K562 (cell line): Measurements from ENCODE around the gene ACER1. TPM values are rescaled to one million over a fixed set of nuclear protein-coding genes. Genes with fewer than 3 reads are reported as not detected.

Source experiments
- ATAC-seq: fragments of 200-7000 bp; cut with Tn5 transposase; 3 replicates; pipeline ENCODE4 v1.9.1; 2020; ENCODE audit warnings: moderate library complexity
- BruUV-seq: library from RNA; stranded (reverse); fragments of 400-500 nt; replicated peaks from 2 replicates; lab custom pipeline; 2021; lab: Mats Ljungman, UMichigan
- CTCF ChIA-PET: fragments of 300-600 bp; formaldehyde crosslinking; extraction: SDS; loops from one replicate; lab custom pipeline; 2021; ENCODE audit warnings: low intra/inter-chr PET ratio; lab: Yijun Ruan, JAX
- POLR2A ChIA-PET: fragments of 300-600, 350-650 bp; sonication (Branson Sonifier 250); formaldehyde crosslinking; extraction: SDS; loops from one replicate; lab custom pipeline; 2021; ENCODE audit warnings: antibody characterized with exemption, inconsistent platforms; lab: Yijun Ruan, JAX
- DNase-seq, 4 experiments: peaks; one replicate each; pipeline versions ENCODE4 v3.0.0 to v3.0.0-alpha.2; 2011 to 2018; ENCODE audit warnings: low spot score in 3 of 4, mixed read lengths in 3 of 4; ENCODE audit errors: extremely low read depth in 1 of 4
- FAIRE-seq: peaks from 2 replicates; lab custom pipeline; 2011; peaks lifted over from hg19 to GRCh38; lab: Jason Lieb, UNC
- H2AFZ ChIP-seq: 2 replicates; pipeline ENCODE4 v1.6.0; 2011; ENCODE audit warnings: low read depth, low read length, control low read depth, inconsistent platforms
- H3K27ac ChIP-seq: fragments of 200-600 bp; 3 replicates; pipeline ENCODE4 v1.8.0; 2011; ENCODE audit warnings: low read depth, mild to moderate bottlenecking, control low read depth, inconsistent platforms, low read length, moderate library complexity, mixed read lengths; ENCODE audit errors: extremely low read depth
- H3K27me3 ChIP-seq, 2 experiments: fragments of 300-600 bp in 1 of 2; 2 replicates in 1 of 2; 3 replicates in 1 of 2; pipeline versions ENCODE4 v1.6.0 to v1.8.0; 2011; ENCODE audit warnings: inconsistent platforms in 2 of 2, low read length in 2 of 2, mild to moderate bottlenecking in 1 of 2, mixed read lengths in 1 of 2, moderate library complexity in 1 of 2; ENCODE audit not compliant: control insufficient read depth in 2 of 2, insufficient read depth in 2 of 2
- H3K36me3 ChIP-seq: fragments of 300-600 bp; 3 replicates; pipeline ENCODE4 v1.8.0; 2011; ENCODE audit warnings: mild to moderate bottlenecking, low read length, inconsistent platforms; ENCODE audit not compliant: control insufficient read depth, insufficient read depth
- H3K4me1 ChIP-seq, 2 experiments: fragments of 200-600 bp in 1 of 2; replicated peaks in 1 of 2; 2 replicates in 1 of 2; 3 replicates in 1 of 2; pipeline versions ENCODE4 v1.5.1 to v1.8.0; 2011; ENCODE audit warnings: inconsistent platforms in 2 of 2, low read length in 2 of 2, mild to moderate bottlenecking in 1 of 2, mixed read lengths in 1 of 2, moderate library complexity in 1 of 2; ENCODE audit not compliant: control insufficient read depth in 2 of 2, insufficient read depth in 2 of 2
- H3K4me2 ChIP-seq: 2 replicates; pipeline ENCODE4 v1.6.1; 2011; ENCODE audit warnings: low read length, control low read depth, inconsistent platforms, mixed read lengths; ENCODE audit not compliant: insufficient read depth
- H3K4me3 ChIP-seq: fragments of 200-600 bp; sonication (generic), shearing (Covaris generic); 2 replicates; pipeline ENCODE4 v1.5.1; 2016; ENCODE audit warnings: control low read depth, inconsistent platforms
- H3K79me2 ChIP-seq: fragments of 200-600 bp; 3 replicates; pipeline ENCODE4 v1.8.0; 2011; ENCODE audit warnings: low read length, inconsistent platforms; ENCODE audit not compliant: control insufficient read depth, insufficient read depth
- H3K9ac ChIP-seq, 2 experiments: 2 replicates each; pipeline versions ENCODE4 v1.6.0 to v1.6.1; 2011; ENCODE audit warnings: low read depth in 2 of 2, low read length in 2 of 2, control low read depth in 1 of 2, inconsistent platforms in 1 of 2, mild to moderate bottlenecking in 1 of 2, mixed read lengths in 1 of 2; ENCODE audit not compliant: insufficient read depth in 1 of 2
- H3K9me1 ChIP-seq: one replicate; pipeline ENCODE4 v1.6.0; 2011; ENCODE audit warnings: inconsistent platforms, mild to moderate bottlenecking, low read length, moderate library complexity; ENCODE audit not compliant: control insufficient read depth, insufficient read depth
- H3K9me3 ChIP-seq: replicated peaks from 2 replicates; pipeline ENCODE4 v1.5.1; 2011; ENCODE audit warnings: low read depth, low read length, inconsistent platforms; ENCODE audit not compliant: control insufficient read depth, insufficient read depth
- H4K20me1 ChIP-seq: replicated peaks from 2 replicates; pipeline ENCODE4 v1.6.1; 2011; ENCODE audit warnings: low read length, inconsistent platforms, mixed read lengths; ENCODE audit not compliant: control insufficient read depth, insufficient read depth
- FOXJ3 ChIP-seq: sonication (generic); formaldehyde crosslinking; IDR thresholded peaks from 2 replicates; pipeline ENCODE4 v1.4.0; 2020; ENCODE audit warnings: mild to moderate bottlenecking, missing genetic modification reagents
- TAF1 ChIP-seq: IDR thresholded peaks from 2 replicates; pipeline ENCODE4 v1.6.1; 2011; ENCODE audit warnings: mild to moderate bottlenecking, low read length, moderate library complexity; ENCODE audit not compliant: insufficient read depth, control insufficient read depth, severe bottlenecking; ENCODE audit errors: extremely low read depth
- TARDBP ChIP-seq: fragments of 450-650 bp; IDR thresholded peaks from 2 replicates; pipeline ENCODE4 v1.6.1; 2016
- ZNF586 ChIP-seq: fragments of 450-650 bp; formaldehyde crosslinking; conservative IDR thresholded peaks from 2 replicates; pipeline ENCODE4 v1.4.0; 2020; ENCODE audit warnings: mild to moderate bottlenecking, moderate library complexity
- ZZZ3 ChIP-seq: fragments of 450-650 bp; IDR thresholded peaks from 2 replicates; pipeline ENCODE4 v1.6.1; 2016; ENCODE audit warnings: antibody characterized with exemption, mild to moderate bottlenecking, moderate library complexity
- WGBS: fragments of 100-300 bp; shearing (Covaris generic); methylation state at CpG from one replicate; pipeline ENCODE4 v1.1.6; 2016; ENCODE audit warnings: low coverage, mixed read lengths; ENCODE audit not compliant: insufficient coverage; ENCODE audit errors: missing lambda C conversion rate; 5-methylcytosine and 5-hydroxymethylcytosine counted together
- in situ Hi-C: fragments of 300-500 bp; cut with MboI; formaldehyde crosslinking; loops from 4 replicates; pipeline ENCODE4 v1.15.0; 2018; ENCODE audit warnings: inconsistent platforms, mixed read lengths
- intact Hi-C: fragments of 100-400 bp; cut with micrococcal nuclease; formaldehyde crosslinking; loops from 2 replicates; pipeline ENCODE4 v1.14.2; 2022
- polyA plus RNA-seq, 8 experiments: library from polyadenylated mRNA; depleted of rRNA in 4 of 8; stranded (reverse) in 5 of 8; unstranded in 3 of 8; fragments of >200 nt; fragmentation: Nextera tagmentation in 2 of 8; fragmentation: Illumina TruSeq in 1 of 8; extraction: Ambion mirVana in 2 of 8; extraction: Trizol in 1 of 8; gene quantifications; 2 replicates each; pipeline versions ENCODE4 v1.2.1 to v1.2.3, GENCODE V29; 2011 to 2014; ENCODE audit warnings: inconsistent platforms in 1 of 8, missing spikeins in 1 of 8
- total RNA-seq, 7 experiments: library from RNA; depleted of rRNA in 6 of 7; stranded (reverse); fragments of >200 nt in 6 of 7; fragmentation: Illumina TruSeq in 2 of 7; extraction: Trizol in 2 of 7; gene quantifications; 2 replicates each; pipeline versions ENCODE4 v1.2.1 to v1.2.3, GENCODE V29; 2011 to 2021; ENCODE audit warnings: low replicate concordance in 1 of 7
- TF ChIP-seq, protein P1 (sequence below): fragments of 200-800 bp; sonication (Bioruptor generic); IDR thresholded peaks from 2 replicates; pipeline ENCODE4 v1.6.1; 2016; ENCODE audit warnings: missing genetic modification characterization, missing compliant biosample characterization
- TF ChIP-seq, protein P2 (sequence below): sonication (generic); formaldehyde crosslinking; IDR thresholded peaks from 2 replicates; pipeline ENCODE4 v1.8.0; 2022; ENCODE audit warnings: missing genetic modification reagents, mild to moderate bottlenecking, borderline replicate concordance
- TF ChIP-seq, protein P3 (sequence below): fragments of 450-650 bp; formaldehyde crosslinking; IDR thresholded peaks from 2 replicates; pipeline ENCODE4 v1.4.0; 2020; ENCODE audit warnings: mild to moderate bottlenecking, moderate library complexity

Gene ACER1
- total and polyA plus RNA-seq, 9 of the 15 experiments (the other 6 are each of a cell fraction or from before 2014, with no cell fraction given), result not detected

DNA sequence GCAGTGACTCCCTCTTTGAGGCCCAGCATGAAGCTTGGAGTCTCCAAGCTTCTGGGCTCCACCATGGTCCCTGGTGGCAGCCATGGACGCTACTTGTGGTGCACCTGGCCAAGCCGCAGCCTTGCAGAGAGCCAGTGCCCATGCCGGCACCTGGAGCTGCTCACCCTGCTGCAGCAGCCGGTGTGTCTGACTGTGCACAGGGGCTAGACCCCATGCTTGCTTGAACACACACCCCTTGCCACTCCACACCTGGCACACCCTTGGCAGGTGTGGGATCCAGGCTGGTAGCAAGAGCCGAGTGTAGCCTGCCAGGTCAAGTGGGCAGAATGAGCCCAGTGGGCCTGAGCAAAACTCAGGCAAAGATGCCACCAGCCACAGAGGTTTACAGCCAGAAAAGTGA, 35.0 kb downstream of the ACER1 start:
- in situ Hi-C loops, result no loop called here
- H3K9ac ChIP-seq, result no peak overlapping the region
- intact Hi-C loops, result loop anchor here (2.0 to 5.0 kb wide), 4 partner anchors 81 to 250 kb away; no protein-coding TSS in a partner anchor
- POLR2A ChIA-PET, result interaction anchor here (1.0 kb wide), 1 partner anchor 75 kb away, joined by 3 read pairs; no protein-coding TSS in a partner anchor
- no peaks in the 10 kb centered on the region for H3K36me3 ChIP-seq
- TF ChIP-seq ZNF586 (no peak), TAF1 (no peak), FOXJ3 (no peak), ZZZ3 (no peak), TARDBP (no peak)
- TF ChIP-seq, protein P1, sequence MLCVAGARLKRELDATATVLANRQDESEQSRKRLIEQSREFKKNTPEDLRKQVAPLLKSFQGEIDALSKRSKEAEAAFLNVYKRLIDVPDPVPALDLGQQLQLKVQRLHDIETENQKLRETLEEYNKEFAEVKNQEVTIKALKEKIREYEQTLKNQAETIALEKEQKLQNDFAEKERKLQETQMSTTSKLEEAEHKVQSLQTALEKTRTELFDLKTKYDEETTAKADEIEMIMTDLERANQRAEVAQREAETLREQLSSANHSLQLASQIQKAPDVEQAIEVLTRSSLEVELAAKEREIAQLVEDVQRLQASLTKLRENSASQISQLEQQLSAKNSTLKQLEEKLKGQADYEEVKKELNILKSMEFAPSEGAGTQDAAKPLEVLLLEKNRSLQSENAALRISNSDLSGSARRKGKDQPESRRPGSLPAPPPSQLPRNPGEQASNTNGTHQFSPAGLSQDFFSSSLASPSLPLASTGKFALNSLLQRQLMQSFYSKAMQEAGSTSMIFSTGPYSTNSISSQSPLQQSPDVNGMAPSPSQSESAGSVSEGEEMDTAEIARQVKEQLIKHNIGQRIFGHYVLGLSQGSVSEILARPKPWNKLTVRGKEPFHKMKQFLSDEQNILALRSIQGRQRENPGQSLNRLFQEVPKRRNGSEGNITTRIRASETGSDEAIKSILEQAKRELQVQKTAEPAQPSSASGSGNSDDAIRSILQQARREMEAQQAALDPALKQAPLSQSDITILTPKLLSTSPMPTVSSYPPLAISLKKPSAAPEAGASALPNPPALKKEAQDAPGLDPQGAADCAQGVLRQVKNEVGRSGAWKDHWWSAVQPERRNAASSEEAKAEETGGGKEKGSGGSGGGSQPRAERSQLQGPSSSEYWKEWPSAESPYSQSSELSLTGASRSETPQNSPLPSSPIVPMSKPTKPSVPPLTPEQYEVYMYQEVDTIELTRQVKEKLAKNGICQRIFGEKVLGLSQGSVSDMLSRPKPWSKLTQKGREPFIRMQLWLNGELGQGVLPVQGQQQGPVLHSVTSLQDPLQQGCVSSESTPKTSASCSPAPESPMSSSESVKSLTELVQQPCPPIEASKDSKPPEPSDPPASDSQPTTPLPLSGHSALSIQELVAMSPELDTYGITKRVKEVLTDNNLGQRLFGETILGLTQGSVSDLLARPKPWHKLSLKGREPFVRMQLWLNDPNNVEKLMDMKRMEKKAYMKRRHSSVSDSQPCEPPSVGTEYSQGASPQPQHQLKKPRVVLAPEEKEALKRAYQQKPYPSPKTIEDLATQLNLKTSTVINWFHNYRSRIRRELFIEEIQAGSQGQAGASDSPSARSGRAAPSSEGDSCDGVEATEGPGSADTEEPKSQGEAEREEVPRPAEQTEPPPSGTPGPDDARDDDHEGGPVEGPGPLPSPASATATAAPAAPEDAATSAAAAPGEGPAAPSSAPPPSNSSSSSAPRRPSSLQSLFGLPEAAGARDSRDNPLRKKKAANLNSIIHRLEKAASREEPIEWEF (CRISPR knock-in tag), result no peak
- TF ChIP-seq, protein P2, sequence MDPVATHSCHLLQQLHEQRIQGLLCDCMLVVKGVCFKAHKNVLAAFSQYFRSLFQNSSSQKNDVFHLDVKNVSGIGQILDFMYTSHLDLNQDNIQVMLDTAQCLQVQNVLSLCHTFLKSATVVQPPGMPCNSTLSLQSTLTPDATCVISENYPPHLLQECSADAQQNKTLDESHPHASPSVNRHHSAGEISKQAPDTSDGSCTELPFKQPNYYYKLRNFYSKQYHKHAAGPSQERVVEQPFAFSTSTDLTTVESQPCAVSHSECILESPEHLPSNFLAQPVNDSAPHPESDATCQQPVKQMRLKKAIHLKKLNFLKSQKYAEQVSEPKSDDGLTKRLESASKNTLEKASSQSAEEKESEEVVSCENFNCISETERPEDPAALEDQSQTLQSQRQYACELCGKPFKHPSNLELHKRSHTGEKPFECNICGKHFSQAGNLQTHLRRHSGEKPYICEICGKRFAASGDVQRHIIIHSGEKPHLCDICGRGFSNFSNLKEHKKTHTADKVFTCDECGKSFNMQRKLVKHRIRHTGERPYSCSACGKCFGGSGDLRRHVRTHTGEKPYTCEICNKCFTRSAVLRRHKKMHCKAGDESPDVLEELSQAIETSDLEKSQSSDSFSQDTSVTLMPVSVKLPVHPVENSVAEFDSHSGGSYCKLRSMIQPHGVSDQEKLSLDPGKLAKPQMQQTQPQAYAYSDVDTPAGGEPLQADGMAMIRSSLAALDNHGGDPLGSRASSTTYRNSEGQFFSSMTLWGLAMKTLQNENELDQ (CRISPR knock-in tag), result no peak
- TF ChIP-seq, protein P3, sequence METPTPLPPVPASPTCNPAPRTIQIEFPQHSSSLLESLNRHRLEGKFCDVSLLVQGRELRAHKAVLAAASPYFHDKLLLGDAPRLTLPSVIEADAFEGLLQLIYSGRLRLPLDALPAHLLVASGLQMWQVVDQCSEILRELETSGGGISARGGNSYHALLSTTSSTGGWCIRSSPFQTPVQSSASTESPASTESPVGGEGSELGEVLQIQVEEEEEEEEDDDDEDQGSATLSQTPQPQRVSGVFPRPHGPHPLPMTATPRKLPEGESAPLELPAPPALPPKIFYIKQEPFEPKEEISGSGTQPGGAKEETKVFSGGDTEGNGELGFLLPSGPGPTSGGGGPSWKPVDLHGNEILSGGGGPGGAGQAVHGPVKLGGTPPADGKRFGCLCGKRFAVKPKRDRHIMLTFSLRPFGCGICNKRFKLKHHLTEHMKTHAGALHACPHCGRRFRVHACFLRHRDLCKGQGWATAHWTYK, result no peak
- H4K20me1 ChIP-seq, result no peaks in the 10 kb centered on the region
- H3K27me3 ChIP-seq, result peaks cover 0 to 8% of the 10 kb centered on the region in 2 experiments; a peak in 1 of 5 replicates
- ATAC-seq (no peak), DNase-seq (no peak), FAIRE-seq (no peak)
- no TSS peak for BruUV-seq
- no peak overlapping the region for H2AFZ ChIP-seq
- H3K27ac ChIP-seq, result no peak overlapping the region
- H3K4me1 ChIP-seq, result no peaks in the 10 kb centered on the region
- no peak overlapping the region for H3K4me2 ChIP-seq
- CTCF ChIA-PET, result no interaction called here
- WGBS, result 0% methylated on average over 5 of the region's 5 CpGs
- H3K9me3 ChIP-seq, result no peaks in the 10 kb centered on the region; the same call in 1 of the 2 replicates
- no peaks in the 10 kb centered on the region for H3K79me2 ChIP-seq
- no peaks in the 10 kb centered on the region for H3K9me1 ChIP-seq
- no peak overlapping the region for H3K4me3 ChIP-seq
